Chondrocyte (in vitro differentiated cells): ENCODE results near the gene ALDH5A1. TPM values are rescaled to one million over a fixed set of nuclear protein-coding genes. Genes with fewer than 3 reads are reported as not detected.
A peak's percentile ranks its signal among the peaks of the same experiment; 100 is the strongest.

ENCODE experiments used
- DNase-seq: peaks from one replicate; pipeline ENCODE4 v3.0.0; 2021; ENCODE audit warnings: mixed read lengths, low spot score
- H3K27ac Mint-ChIP-seq: one replicate; pipeline ENCODE4 v1.8.0; 2021; ENCODE audit warnings: mild to moderate bottlenecking, moderate library complexity, mixed read lengths; ENCODE audit not compliant: unreplicated experiment
- H3K27me3 Mint-ChIP-seq: 2 replicates; pipeline ENCODE4 v1.8.0; 2021; ENCODE audit warnings: low read depth, mixed read lengths
- H3K36me3 Mint-ChIP-seq: 2 replicates; pipeline ENCODE4 v1.8.0; 2021; ENCODE audit warnings: low read depth, mixed read lengths
- H3K4me1 Mint-ChIP-seq: 2 replicates; pipeline ENCODE4 v1.8.0; 2021; ENCODE audit warnings: low read depth, mild to moderate bottlenecking, mixed read lengths
- H3K4me3 Mint-ChIP-seq: one replicate; pipeline ENCODE4 v1.8.0; 2021; ENCODE audit warnings: mild to moderate bottlenecking, moderate library complexity, mixed read lengths; ENCODE audit not compliant: unreplicated experiment
- H3K9me3 Mint-ChIP-seq: 2 replicates; pipeline ENCODE4 v1.8.0; 2021; ENCODE audit warnings: low read depth, mixed read lengths
- CTCF ChIP-seq: fragments of 200-600 bp; sonication (generic); IDR thresholded peaks from 2 replicates; pipeline ENCODE4 v1.5.0; 2021; ENCODE audit warnings: antibody characterized with exemption, mild to moderate bottlenecking, moderate library complexity
- long read RNA-seq: library from polyadenylated mRNA; stranded (forward); transcript quantifications from one replicate; pipeline ENCODE4 v2.0.0, GENCODE V29; 2021
- total RNA-seq: library from RNA; stranded (reverse); gene quantifications from 3 replicates; pipeline ENCODE4 v1.2.1, GENCODE V29; 2021

The ALDH5A1 gene
- 7.2 to 7.4 TPM (median 7.4 TPM) in 3 replicates for total RNA-seq
- long read RNA-seq, full-length matches to known transcripts, result 5 of 9 reads
- long read RNA-seq, partial matches to known transcripts, result 0 of 9 reads
- long read RNA-seq, other reads (novel, unspliced or antisense), result 4 of 9 reads

GRCh38 chr6:24494821-24495795 is at the start of gene ALDH5A1:
Gene ALDH5A1, plus strand, starts transcription at chr6:24494969. Its CDS starts 28 bp downstream, at chr6:24494997.
- Mint-ChIP-seq H3K27ac (peak within 1 kb of the TSS; percentile 65), H3K4me1 (peaks cover 11% of the 10 kb centered on the region), H3K27me3 (no peaks in the 10 kb centered on the region), H3K4me3 (peak within 1 kb of the TSS; percentile 75), H3K9me3 (no peaks in the 10 kb centered on the region), H3K36me3 (peaks cover 8% of the 10 kb centered on the region)
- TF ChIP-seq CTCF, result peak; percentile 69
- peak; percentile 93 for DNase-seq

- no peaks in the 10 kb centered on the region for H3K27me3 Mint-ChIP-seq
- no peak for DNase-seq
- H3K9me3 Mint-ChIP-seq, result no peaks in the 10 kb centered on the region
- no peak overlapping the region for H3K27ac Mint-ChIP-seq
- TF ChIP-seq CTCF, result no peak
- no peaks in the 10 kb centered on the region for H3K4me1 Mint-ChIP-seq
- peaks cover 2% of the 10 kb centered on the region for H3K36me3 Mint-ChIP-seq
- H3K4me3 Mint-ChIP-seq, result no peak overlapping the region
Observed at GRCh38 chr6:24445704-24446103, 49.1 kb upstream of the ALDH5A1 start.

GRCh38 chr6:24446670-24447069 is 48.1 kb upstream of the ALDH5A1 start:
- no peaks in the 10 kb centered on the region for H3K9me3 Mint-ChIP-seq
- H3K27me3 Mint-ChIP-seq, result no peaks in the 10 kb centered on the region
- no peak for TF ChIP-seq CTCF
- DNase-seq, result no peak
- no peak overlapping the region for H3K4me3 Mint-ChIP-seq
- H3K36me3 Mint-ChIP-seq, result peaks cover 2% of the 10 kb centered on the region
- no peaks in the 10 kb centered on the region for H3K4me1 Mint-ChIP-seq
- H3K27ac Mint-ChIP-seq, result no peak overlapping the region

- Mint-ChIP-seq H3K36me3 (no peaks in the 10 kb centered on the region), H3K27ac (no peak overlapping the region)
Observed at GRCh38 chr6:24448396-24448795, 46.4 kb upstream of the ALDH5A1 start.

More at GRCh38 chr6:24448396-24448795, 46.4 kb upstream of the ALDH5A1 start:
- DNase-seq, result no peak
- no peak overlapping the region for H3K4me3 Mint-ChIP-seq
- no peaks in the 10 kb centered on the region for H3K4me1 Mint-ChIP-seq
- no peaks in the 10 kb centered on the region for H3K27me3 Mint-ChIP-seq
- H3K9me3 Mint-ChIP-seq, result no peaks in the 10 kb centered on the region
- TF ChIP-seq CTCF, result no peak
